Sigmoid colon (tissue), 7 donors: ENCODE results near the gene SKI. TPM values are rescaled to one million over a fixed set of nuclear protein-coding genes. Genes with fewer than 3 reads are reported as not detected.

Source experiments
- DNase-seq: peaks from one replicate; pipeline ENCODE4 v3.0.0-alpha.2; 2019
- H3K27ac ChIP-seq, 4 donors: fragments of 200-600 bp; sonication (generic); one replicate each; pipeline ENCODE4 v1.5.1; 2016 to 2019; ENCODE audit warnings: mild to moderate bottlenecking in 1 of 4
- H3K27me3 ChIP-seq, 3 donors: fragments of 200-600 bp; sonication (generic); one replicate each; pipeline ENCODE4 v1.5.1; 2019; ENCODE audit warnings: mild to moderate bottlenecking in 1 of 3
- H3K36me3 ChIP-seq, 4 donors: fragments of 200-600 bp; sonication (generic); one replicate each; pipeline ENCODE4 v1.5.1; 2016 to 2019
- H3K4me1 ChIP-seq, 4 donors: fragments of 200-600 bp; sonication (generic); one replicate each; pipeline ENCODE4 v1.5.1; 2017 to 2019
- H3K4me3 ChIP-seq, 4 donors: fragments of 200-600 bp; sonication (generic); one replicate each; pipeline ENCODE4 v1.5.1; 2017 to 2019; ENCODE audit warnings: mild to moderate bottlenecking in 2 of 4, moderate library complexity in 1 of 4
- H3K9me3 ChIP-seq, 4 donors: fragments of 200-600 bp in 3 of 4; sonication (generic) in 3 of 4; one replicate each; pipeline versions ENCODE4 v1.5.1 to v1.6.1; 2013 to 2019
- CTCF ChIP-seq, 4 experiments: fragments of 450-650 bp in 3 of 4; fragments of 200-600 bp in 1 of 4; IDR thresholded peaks; one replicate each; pipeline ENCODE4 v1.5.1; 2016 to 2019; ENCODE audit warnings: antibody characterized with exemption in 4 of 4, mild to moderate bottlenecking in 3 of 4, moderate library complexity in 2 of 4
- EP300 ChIP-seq, 4 donors: sonication (generic); formaldehyde crosslinking; IDR thresholded peaks; one replicate each; pipeline ENCODE4 v1.6.1; 2017; ENCODE audit warnings: antibody characterized with exemption in 4 of 4
- POLR2A ChIP-seq, 2 donors: fragments of 450-650 bp; IDR thresholded peaks; one replicate each; pipeline ENCODE4 v1.6.1; 2016; ENCODE audit warnings: antibody characterized with exemption in 2 of 2, mild to moderate bottlenecking in 2 of 2, moderate library complexity in 2 of 2
- POLR2AphosphoS5 ChIP-seq, 4 donors: sonication (generic); formaldehyde crosslinking; IDR thresholded peaks; one replicate each; pipeline ENCODE4 v1.6.1; 2017; ENCODE audit warnings: antibody characterized with exemption in 4 of 4
- WGBS, 2 donors: extraction: QIAGEN DNeasy Blood & Tissue Kit; methylation state at CpG; one replicate each; pipeline ENCODE4 v1.1.7; 2013; 5-methylcytosine and 5-hydroxymethylcytosine counted together
- intact Hi-C: fragments of 100-400 bp; cut with DNase I; formaldehyde crosslinking; loops from one replicate; pipeline ENCODE4 v1.15.1; 2023
- polyA plus RNA-seq, 3 donors: library from polyadenylated mRNA; stranded (reverse); fragments of 200-250 nt; gene quantifications; one replicate each; pipeline ENCODE4 v1.2.3, GENCODE V29; 2013
- total RNA-seq, 4 donors: library from RNA; depleted of rRNA; stranded (reverse); fragments of >200 nt; gene quantifications; one replicate each; pipeline ENCODE4 v1.1.0, GENCODE V29; 2016
- donor health status: healthy with polysubstance abuse.
- donor health status: Bipolar disorder and iron deficiency.
- donor health status: healthy.

The SKI gene
- total and polyA plus RNA-seq, 7 donors = 5.8 to 50.4 (median 19.3) TPM

- DNase-seq = peak; percentile 91
- H3K4me3 ChIP-seq = peak overlapping the region in 3 of 4 donors; percentile 16 to 33 (median 29)
- no peaks in the 10 kb centered on the region for H3K9me3 ChIP-seq
- intact Hi-C loops = no loop called here
- WGBS, 2 donors = 31 to 69% methylated on average over 37 of the region's 37 CpGs
- peaks cover 0 to 92% (median 79%) of the 10 kb centered on the region in 4 donors for H3K4me1 ChIP-seq
- no peaks in the 10 kb centered on the region for H3K27me3 ChIP-seq
- TF ChIP-seq EP300 (IDR thresholded peaks at IDR 0.05) (peak in 1 of 4 donors; percentile 42), CTCF (IDR thresholded peaks at IDR 0.05) (no peak), POLR2AphosphoS5 (IDR thresholded peaks at IDR 0.05) (peak in 3 of 4 donors; percentile 21 to 54 (median 31))
- H3K27ac ChIP-seq = peak overlapping the region; percentile 70 to 79 (median 74)
- peaks cover under 1 to 25% (median 18%) of the 10 kb centered on the region in 4 donors for H3K36me3 ChIP-seq
These were observed 72.9 kb downstream of the SKI start for GRCh38 chr1:2300851-2301606.

GRCh38 chr1:2301607-2302291 is 73.6 kb downstream of the SKI start:
- Histone ChIP-seq H3K27me3 (no peaks in the 10 kb centered on the region), H3K4me1 (peaks cover 0 to 93% (median 76%) of the 10 kb centered on the region in 4 donors), H3K9me3 (no peaks in the 10 kb centered on the region), H3K36me3 (peaks cover 8 to 32% (median 23%) of the 10 kb centered on the region in 4 donors), H3K27ac (peak overlapping the region; percentile 70 to 79 (median 74)), H3K4me3 (no peak overlapping the region)
- no peak for TF ChIP-seq POLR2A (IDR thresholded peaks at IDR 0.05)
- no peak for TF ChIP-seq POLR2AphosphoS5 (IDR thresholded peaks at IDR 0.05)
- TF ChIP-seq CTCF (IDR thresholded peaks at IDR 0.05) = no peak
- TF ChIP-seq EP300 (IDR thresholded peaks at IDR 0.05) = no peak
- intact Hi-C loops = no loop called here
- no peak for DNase-seq
- WGBS, 2 donors = 66 to 86% methylated on average over 17 of the region's 17 CpGs

GRCh38 chr1:2302292-2302925 is 74.3 kb downstream of the SKI start:
- Histone ChIP-seq H3K36me3 (peaks cover 10 to 39% (median 30%) of the 10 kb centered on the region in 4 donors), H3K4me3 (no peak overlapping the region), H3K27me3 (no peaks in the 10 kb centered on the region), H3K9me3 (no peaks in the 10 kb centered on the region), H3K4me1 (peaks cover 0 to 92% (median 75%) of the 10 kb centered on the region in 4 donors), H3K27ac (peak overlapping the region in 3 of 4 donors; percentile 74 to 79 (median 76))
- no peak for TF ChIP-seq POLR2AphosphoS5 (IDR thresholded peaks at IDR 0.05)
- no peak for TF ChIP-seq EP300 (IDR thresholded peaks at IDR 0.05)
- no peak for TF ChIP-seq POLR2A (IDR thresholded peaks at IDR 0.05)
- no peak for TF ChIP-seq CTCF (IDR thresholded peaks at IDR 0.05)
- no peak for DNase-seq
- 86 to 89% methylated on average over 24 of the region's 24 CpGs for WGBS, 2 donors
- intact Hi-C loops = no loop called here

- H3K36me3 ChIP-seq = peaks cover 10 to 47% (median 36%) of the 10 kb centered on the region in 4 donors
- intact Hi-C loops = no loop called here
These were observed 75.1 kb downstream of the SKI start for GRCh38 chr1:2303016-2303775.

More at GRCh38 chr1:2303016-2303775, 75.1 kb downstream of the SKI start:
- 84 to 91% methylated on average over 35 of the region's 35 CpGs for WGBS, 2 donors
- peak overlapping the region in 2 of 4 donors; percentile 74 to 76 for H3K27ac ChIP-seq
- no peaks in the 10 kb centered on the region for H3K9me3 ChIP-seq
- no peak for DNase-seq
- H3K4me3 ChIP-seq = no peak overlapping the region
- H3K4me1 ChIP-seq = peaks cover 0 to 85% (median 70%) of the 10 kb centered on the region in 4 donors
- no peak for TF ChIP-seq POLR2AphosphoS5 (IDR thresholded peaks at IDR 0.05)
- no peaks in the 10 kb centered on the region for H3K27me3 ChIP-seq
